Endodermal cell (in vitro differentiated cells): ENCODE data around the gene NACAD. TPM values are rescaled to one million over a fixed set of nuclear protein-coding genes. Genes with fewer than 3 reads are reported as not detected.
A peak's percentile ranks its signal among the peaks of the same experiment; 100 is the strongest.

ENCODE experiments used
- DNase-seq: peaks from one replicate; pipeline ENCODE4 v3.0.0-alpha.2; 2017
- H3K27ac ChIP-seq: 2 replicates; pipeline ENCODE4 v1.5.1; 2013; ENCODE audit warnings: mild to moderate bottlenecking, low read depth, low read length, moderate library complexity
- H3K27me3 ChIP-seq: 2 replicates; pipeline ENCODE4 v1.6.1; 2013; ENCODE audit warnings: mild to moderate bottlenecking, low read length, moderate library complexity; ENCODE audit not compliant: insufficient read depth, control insufficient read depth, poor library complexity, severe bottlenecking
- H3K36me3 ChIP-seq: 2 replicates; pipeline ENCODE4 v1.7.0; 2013; ENCODE audit warnings: mild to moderate bottlenecking, low read length, moderate library complexity; ENCODE audit not compliant: control insufficient read depth, insufficient read depth
- H3K4me1 ChIP-seq: one replicate; pipeline ENCODE4 v1.7.0; 2013; ENCODE audit warnings: low read length; ENCODE audit not compliant: control insufficient read depth, insufficient read depth
- H3K4me3 ChIP-seq: 2 replicates; pipeline ENCODE4 v1.5.1; 2013; ENCODE audit warnings: mild to moderate bottlenecking, low read length, moderate library complexity
- H3K9ac ChIP-seq: 2 replicates; pipeline ENCODE4 v1.6.1; 2013; ENCODE audit warnings: mild to moderate bottlenecking, low read length, moderate library complexity; ENCODE audit not compliant: poor library complexity, severe bottlenecking; ENCODE audit errors: extremely low read depth
- H3K9me3 ChIP-seq: 2 replicates; pipeline ENCODE4 v1.6.1; 2013; ENCODE audit warnings: mild to moderate bottlenecking, low read length, moderate library complexity; ENCODE audit not compliant: control insufficient read depth
- H3K27ac Mint-ChIP-seq: 2 replicates; pipeline ENCODE4 v1.8.0; 2020; ENCODE audit warnings: mixed read lengths
- H3K27me3 Mint-ChIP-seq: 2 replicates; pipeline ENCODE4 v1.8.0; 2021; ENCODE audit warnings: mild to moderate bottlenecking, mixed read lengths; ENCODE audit not compliant: insufficient read depth
- H3K36me3 Mint-ChIP-seq: 2 replicates; pipeline ENCODE4 v1.8.0; 2020; ENCODE audit warnings: low read depth, mixed read lengths
- H3K4me1 Mint-ChIP-seq: 2 replicates; pipeline ENCODE4 v1.8.0; 2020; ENCODE audit warnings: mixed read lengths
- H3K4me3 Mint-ChIP-seq: 2 replicates; pipeline ENCODE4 v1.8.0; 2020; ENCODE audit warnings: mild to moderate bottlenecking, moderate library complexity, mixed read lengths
- H3K9me3 Mint-ChIP-seq: 2 replicates; pipeline ENCODE4 v1.8.0; 2020; ENCODE audit warnings: mild to moderate bottlenecking, mixed read lengths
- CTCF ChIP-seq: fragments of 200-600 bp; sonication (generic); conservative IDR thresholded peaks from 2 replicates; pipeline ENCODE4 v1.5.0; 2021; ENCODE audit warnings: antibody characterized with exemption, mild to moderate bottlenecking
- WGBS, 2 experiments: methylation state at CpG; one replicate each; pipeline versions ENCODE4 v1.1.5 to v1.1.7; 2013; ENCODE audit warnings: missing lambda C conversion rate in 2 of 2, mixed read lengths in 1 of 2; ENCODE audit not compliant: insufficient coverage in 1 of 2, insufficient read length in 1 of 2; 5-methylcytosine and 5-hydroxymethylcytosine counted together
- total RNA-seq, 2 donors: library from RNA; stranded (reverse); fragmentation: NEBNext Ultra II Directional in 1 of 2; extraction: Animal tissue kit (Norgen Biotek cat#: 25700) in 1 of 2; gene quantifications; 2 replicates in 1 of 2; 3 replicates in 1 of 2; pipeline ENCODE4 v1.2.1, GENCODE V29; 2021

The NACAD gene
- total RNA-seq, 2 donors from 2014 or later: 5.8 to 6.7 TPM

GRCh38 chr7:45104844-45105587 is 16.2 kb upstream of the NACAD start:
- peak; percentile 21 for DNase-seq
- no peak overlapping the region for H3K27ac Mint-ChIP-seq
- peaks cover 90% of the 10 kb centered on the region for H3K36me3 ChIP-seq
- no peak overlapping the region for H3K4me3 ChIP-seq
- no peaks in the 10 kb centered on the region for H3K9me3 Mint-ChIP-seq
- no peak for TF ChIP-seq CTCF
- WGBS, 2 experiments: 94 to 99% methylated on average over 8 to 12 of the region's 12 CpGs
- H3K9ac ChIP-seq: no peak overlapping the region
- H3K4me1 ChIP-seq: no peaks in the 10 kb centered on the region
- peaks cover 2% of the 10 kb centered on the region for H3K4me1 Mint-ChIP-seq
- H3K36me3 Mint-ChIP-seq: peaks cover 75% of the 10 kb centered on the region
- H3K9me3 ChIP-seq: no peaks in the 10 kb centered on the region
- no peak overlapping the region for H3K4me3 Mint-ChIP-seq
- H3K27ac ChIP-seq: no peak overlapping the region
- no peaks in the 10 kb centered on the region for H3K27me3 ChIP-seq
- no peaks in the 10 kb centered on the region for H3K27me3 Mint-ChIP-seq

- Histone ChIP-seq H3K9ac (no peak overlapping the region), H3K27me3 (no peaks in the 10 kb centered on the region), H3K36me3 (peaks cover 96% of the 10 kb centered on the region), H3K4me1 (no peaks in the 10 kb centered on the region), H3K27ac (no peak overlapping the region), H3K4me3 (no peak overlapping the region), H3K9me3 (no peaks in the 10 kb centered on the region)
- no peak overlapping the region for H3K4me3 Mint-ChIP-seq
- H3K4me1 Mint-ChIP-seq: no peaks in the 10 kb centered on the region
- no peak for TF ChIP-seq CTCF
- DNase-seq: peak; percentile 18
- 96 to 97% methylated on average over 13 to 17 of the region's 17 CpGs for WGBS, 2 experiments
- H3K27ac Mint-ChIP-seq: no peak overlapping the region
- H3K27me3 Mint-ChIP-seq: no peaks in the 10 kb centered on the region
- H3K36me3 Mint-ChIP-seq: peaks cover 76% of the 10 kb centered on the region
- no peaks in the 10 kb centered on the region for H3K9me3 Mint-ChIP-seq
These were observed 15.4 kb upstream of the NACAD start for GRCh38 chr7:45103958-45104843.

GRCh38 chr7:45102785-45103712 is 14.3 kb upstream of the NACAD start:
- H3K4me3 Mint-ChIP-seq: no peak overlapping the region
- WGBS, 2 experiments: 93 to 94% methylated on average over 10 to 14 of the region's 14 CpGs
- Histone ChIP-seq H3K9me3 (no peaks in the 10 kb centered on the region), H3K4me1 (no peaks in the 10 kb centered on the region), H3K36me3 (peaks cover 91% of the 10 kb centered on the region), H3K27ac (no peak overlapping the region), H3K9ac (no peak overlapping the region), H3K4me3 (no peak overlapping the region), H3K27me3 (no peaks in the 10 kb centered on the region)
- no peak for TF ChIP-seq CTCF
- no peaks in the 10 kb centered on the region for H3K27me3 Mint-ChIP-seq
- H3K36me3 Mint-ChIP-seq: peaks cover 67% of the 10 kb centered on the region
- no peaks in the 10 kb centered on the region for H3K4me1 Mint-ChIP-seq
- no peak overlapping the region for H3K27ac Mint-ChIP-seq
- H3K9me3 Mint-ChIP-seq: no peaks in the 10 kb centered on the region
- DNase-seq: peak; percentile 18
